Stomach (tissue), 4 donors: ENCODE measurements around the gene SPNS1.

ENCODE experiments used
- EP300 ChIP-seq: sonication (generic); formaldehyde crosslinking; IDR thresholded peaks from one replicate; pipeline ENCODE4 v1.6.1; 2017; ENCODE audit warnings: antibody characterized with exemption
- POLR2A ChIP-seq, 4 donors: fragments of 450-650 bp; IDR thresholded peaks; one replicate each; pipeline ENCODE4 v1.6.1; 2016; ENCODE audit warnings: antibody characterized with exemption in 4 of 4, control low read depth in 2 of 4, mild to moderate bottlenecking in 1 of 4, moderate library complexity in 1 of 4
- POLR2AphosphoS5 ChIP-seq, 3 donors: sonication (generic); formaldehyde crosslinking; IDR thresholded peaks; one replicate each; pipeline ENCODE4 v1.6.1; 2016; ENCODE audit warnings: antibody characterized with exemption in 3 of 3
- TF ChIP-seq, protein P1 (sequence below), 7 experiments: fragments of 450-650 bp in 4 of 7; fragments of 200-600 bp in 3 of 7; sonication (generic) in 3 of 7; IDR thresholded peaks; one replicate each; pipeline ENCODE4 v1.5.1; 2016 to 2019; ENCODE audit warnings: antibody characterized with exemption in 7 of 7, control low read depth in 2 of 7, mild to moderate bottlenecking in 1 of 7

DNA sequence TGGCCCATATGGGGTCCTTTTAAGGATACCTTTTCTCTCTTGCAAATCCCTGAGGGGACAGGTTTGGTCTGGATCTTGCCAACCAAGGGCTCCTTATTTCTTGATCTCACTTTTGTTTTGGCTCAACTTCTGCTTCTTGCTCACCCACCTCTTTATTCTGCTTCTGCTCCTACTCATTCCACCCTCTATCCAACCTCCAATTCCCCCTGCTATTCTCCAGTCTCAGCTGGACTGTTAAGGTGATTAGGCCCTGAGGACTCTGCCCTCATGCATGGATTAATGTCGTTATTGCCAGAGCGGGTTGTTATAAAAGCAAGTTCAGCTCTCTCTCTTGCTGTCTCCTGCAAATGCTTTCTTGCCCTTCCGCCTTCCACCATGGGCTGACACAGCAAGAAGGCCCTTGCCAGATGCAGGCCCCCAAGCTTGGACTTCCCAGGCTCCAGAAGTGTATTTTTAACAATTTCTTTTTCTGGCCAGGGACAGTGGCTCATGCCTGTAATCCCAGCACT, 40.0 kb downstream of the SPNS1 start:
- TF ChIP-seq EP300 = no peak
- TF ChIP-seq, protein P1, sequence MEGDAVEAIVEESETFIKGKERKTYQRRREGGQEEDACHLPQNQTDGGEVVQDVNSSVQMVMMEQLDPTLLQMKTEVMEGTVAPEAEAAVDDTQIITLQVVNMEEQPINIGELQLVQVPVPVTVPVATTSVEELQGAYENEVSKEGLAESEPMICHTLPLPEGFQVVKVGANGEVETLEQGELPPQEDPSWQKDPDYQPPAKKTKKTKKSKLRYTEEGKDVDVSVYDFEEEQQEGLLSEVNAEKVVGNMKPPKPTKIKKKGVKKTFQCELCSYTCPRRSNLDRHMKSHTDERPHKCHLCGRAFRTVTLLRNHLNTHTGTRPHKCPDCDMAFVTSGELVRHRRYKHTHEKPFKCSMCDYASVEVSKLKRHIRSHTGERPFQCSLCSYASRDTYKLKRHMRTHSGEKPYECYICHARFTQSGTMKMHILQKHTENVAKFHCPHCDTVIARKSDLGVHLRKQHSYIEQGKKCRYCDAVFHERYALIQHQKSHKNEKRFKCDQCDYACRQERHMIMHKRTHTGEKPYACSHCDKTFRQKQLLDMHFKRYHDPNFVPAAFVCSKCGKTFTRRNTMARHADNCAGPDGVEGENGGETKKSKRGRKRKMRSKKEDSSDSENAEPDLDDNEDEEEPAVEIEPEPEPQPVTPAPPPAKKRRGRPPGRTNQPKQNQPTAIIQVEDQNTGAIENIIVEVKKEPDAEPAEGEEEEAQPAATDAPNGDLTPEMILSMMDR (IDR thresholded peaks at IDR 0.05) = no peak
- no peak for TF ChIP-seq POLR2A (IDR thresholded peaks at IDR 0.05)
- TF ChIP-seq POLR2AphosphoS5 (IDR thresholded peaks at IDR 0.05) = no peak
